NT2/D1 (cell line): ENCODE measurements around the gene APOBR.
"Not testable (repeated sequence)": the region's sequence is repeated elsewhere in the genome, so short reads cannot be mapped to it uniquely, and the experiment has no call there.

Experiments
- DNase-seq: peaks from one replicate; pipeline ENCODE4 v3.0.0-alpha.2; 2011; ENCODE audit warnings: low read depth, low spot score
- H3K27me3 ChIP-seq: 2 replicates; pipeline ENCODE4 v1.6.0; 2011; ENCODE audit warnings: mild to moderate bottlenecking; ENCODE audit not compliant: insufficient read length, insufficient read depth
- H3K36me3 ChIP-seq: 2 replicates; pipeline ENCODE4 v1.6.1; 2011; ENCODE audit warnings: mild to moderate bottlenecking, low read length, mixed read lengths; ENCODE audit not compliant: insufficient read depth, insufficient read length
- H3K4me1 ChIP-seq: 2 replicates; pipeline ENCODE4 v1.5.1; 2011; ENCODE audit not compliant: insufficient read depth, insufficient read length
- H3K4me3 ChIP-seq: 2 replicates; pipeline ENCODE4 v1.5.1; 2011; ENCODE audit warnings: low read depth; ENCODE audit not compliant: insufficient read length
- H3K9ac ChIP-seq: 2 replicates; pipeline ENCODE4 v1.6.0; 2011; ENCODE audit warnings: low read depth; ENCODE audit not compliant: insufficient read length
- H3K9me3 ChIP-seq: 2 replicates; pipeline ENCODE4 v1.5.1; 2011; ENCODE audit warnings: mild to moderate bottlenecking, low read length; ENCODE audit not compliant: insufficient read depth
- SUZ12 ChIP-seq: IDR thresholded peaks from 2 replicates; pipeline ENCODE4 v1.6.1; 2011; ENCODE audit not compliant: insufficient read length, insufficient read depth; ENCODE audit errors: extremely low read depth
- YY1 ChIP-seq: IDR thresholded peaks from 2 replicates; pipeline ENCODE4 v1.6.1; 2011; ENCODE audit not compliant: insufficient read length, insufficient read depth
- ZNF274 ChIP-seq: IDR thresholded peaks from 2 replicates; pipeline ENCODE4 v1.6.1; 2011; ENCODE audit warnings: mild to moderate bottlenecking, low read depth, low read length

APOBR gene, protein sequence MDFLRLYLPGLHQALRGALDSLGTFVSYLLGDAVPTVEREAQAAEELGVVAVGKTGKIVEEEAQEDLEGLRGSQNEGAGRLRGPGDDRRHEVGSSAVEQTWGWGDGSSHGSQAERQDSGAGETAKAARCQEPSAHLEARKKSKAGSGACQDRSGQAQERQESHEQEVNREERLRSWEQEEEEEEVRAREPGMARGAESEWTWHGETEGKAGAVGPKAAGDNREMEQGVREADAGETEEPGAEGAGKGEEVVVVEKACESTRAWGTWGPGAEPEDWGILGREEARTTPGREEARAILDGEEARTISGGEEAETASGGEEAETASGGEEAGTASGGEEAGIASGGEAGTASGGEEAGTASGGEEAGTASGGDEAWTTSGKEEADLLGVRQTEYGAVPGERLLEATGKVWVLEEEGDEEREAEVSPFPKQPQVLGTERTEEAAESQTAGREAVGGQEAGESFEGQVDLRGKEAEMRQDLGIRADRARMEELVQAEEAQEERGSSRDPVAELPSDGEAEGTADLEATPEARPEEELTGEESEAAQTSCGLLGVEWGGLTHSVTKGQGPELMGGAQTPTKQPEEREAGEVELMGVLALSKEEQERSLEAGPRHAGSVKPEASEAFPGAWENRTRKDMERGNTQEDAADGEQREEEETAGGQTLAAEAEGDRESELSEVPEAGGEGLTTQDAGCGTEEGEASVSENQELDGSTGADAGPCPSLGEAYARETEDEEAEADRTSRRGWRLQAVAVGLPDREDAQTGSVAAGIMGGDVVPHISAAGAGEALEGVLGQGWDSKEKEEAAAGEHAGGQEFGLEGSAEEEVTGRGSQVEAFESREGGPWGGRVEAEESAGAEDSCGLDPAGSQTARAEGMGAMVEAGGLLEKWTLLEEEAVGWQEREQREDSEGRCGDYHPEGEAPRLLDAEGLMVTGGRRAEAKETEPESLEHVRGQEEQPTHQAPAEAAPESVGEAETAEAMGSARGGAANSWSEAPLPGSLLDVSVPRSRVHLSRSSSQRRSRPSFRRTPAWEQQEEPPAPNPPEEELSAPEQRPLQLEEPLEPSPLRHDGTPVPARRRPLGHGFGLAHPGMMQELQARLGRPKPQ

DNA sequence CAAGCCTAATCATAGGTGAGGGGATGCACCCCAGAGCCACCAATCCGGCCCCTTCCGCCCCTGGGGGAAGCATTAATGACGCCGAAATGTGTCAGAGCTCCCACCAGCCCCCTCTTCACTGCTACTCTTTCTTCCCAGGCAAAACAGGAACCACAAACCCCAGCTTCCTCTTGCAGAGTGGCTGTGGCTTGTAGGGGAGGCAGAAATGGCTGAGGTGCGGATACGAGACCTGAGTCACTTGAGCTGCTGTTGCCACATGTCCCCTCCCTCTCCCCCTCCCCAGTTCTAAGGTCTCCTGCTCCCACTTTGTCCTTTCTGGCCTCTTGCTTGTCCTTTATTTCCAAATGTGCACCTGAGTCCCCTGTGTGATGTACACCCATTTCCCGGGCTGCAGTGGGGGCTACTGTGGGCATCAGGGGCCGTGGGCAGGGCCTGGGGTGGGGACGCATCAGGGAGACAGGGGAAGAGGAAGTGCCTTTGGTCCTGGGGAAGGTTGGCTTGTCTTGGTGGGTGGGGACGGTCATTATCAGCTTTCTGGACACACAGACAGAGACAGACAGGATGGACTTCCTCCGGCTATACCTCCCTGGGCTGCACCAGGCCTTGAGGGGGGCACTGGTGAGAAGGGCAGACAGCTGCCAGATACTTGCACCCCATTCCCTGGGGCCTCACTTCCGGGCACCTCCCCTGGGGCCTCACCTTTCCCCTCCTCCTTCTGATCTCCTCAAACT, at the start of gene APOBR:
Gene APOBR, plus strand, starts transcription at position 523 of the 731 bp plus-strand sequence. Its CDS starts 39 bp downstream, at position 562.
- no peaks in the 10 kb centered on the region for H3K4me1 ChIP-seq
- H3K36me3 ChIP-seq = peaks cover 2% of the 10 kb centered on the region
- no peak for TF ChIP-seq ZNF274
- TF ChIP-seq SUZ12 = no peak
- no peak for TF ChIP-seq YY1
- H3K9me3 ChIP-seq = no peaks in the 10 kb centered on the region
- no peak within 1 kb of the TSS for H3K9ac ChIP-seq
- DNase-seq = no peak
- H3K4me3 ChIP-seq = no peak within 1 kb of the TSS
- H3K27me3 ChIP-seq = no peaks in the 10 kb centered on the region

DNA sequence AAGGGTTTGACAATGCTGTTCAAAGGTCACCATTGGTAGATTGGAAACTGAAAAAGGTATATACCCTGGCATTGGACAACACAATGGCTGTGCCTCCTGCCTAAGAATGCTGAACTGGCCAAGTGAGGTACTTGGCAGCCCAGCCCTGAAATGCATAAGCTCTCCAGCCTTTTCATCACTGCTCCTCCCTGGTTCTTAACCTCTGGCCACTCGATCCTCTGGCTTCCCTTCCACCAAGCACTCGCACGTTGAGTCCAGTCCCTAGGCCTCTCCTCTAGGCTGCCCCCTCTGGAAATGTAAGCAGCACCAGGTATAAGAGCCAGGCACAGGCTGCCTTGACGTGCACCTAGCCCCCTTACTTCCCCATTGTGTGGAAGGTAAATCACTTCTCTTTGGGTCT, 48.1 kb upstream of the APOBR start:
- DNase-seq, H3K4me3 ChIP-seq, H3K4me1 ChIP-seq, H3K9ac ChIP-seq, H3K9me3 ChIP-seq, H3K27me3 ChIP-seq, H3K36me3 ChIP-seq: not testable (repeated sequence)

DNA sequence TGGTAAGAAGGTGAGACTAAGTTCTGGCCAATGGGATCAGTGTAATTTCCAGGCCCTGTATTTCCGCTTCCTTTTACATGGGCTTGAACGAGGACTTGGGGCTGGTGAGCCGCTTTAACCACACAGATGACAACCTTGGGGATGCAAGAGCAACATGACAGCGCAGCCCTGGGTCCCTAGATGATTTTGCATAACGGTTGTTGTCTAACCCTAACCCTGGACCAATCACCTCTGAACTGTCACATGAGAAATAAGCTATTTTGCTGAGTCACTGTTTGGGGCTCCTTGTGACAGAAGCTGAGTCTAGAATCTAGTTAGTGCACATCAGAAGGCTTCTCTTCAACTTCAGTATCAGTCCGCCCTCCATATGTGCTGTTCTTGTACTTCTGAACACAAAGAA, 47.4 kb upstream of the APOBR start:
- not testable (repeated sequence) for H3K9me3 ChIP-seq, H3K9ac ChIP-seq, DNase-seq, H3K36me3 ChIP-seq, H3K4me3 ChIP-seq, H3K27me3 ChIP-seq, H3K4me1 ChIP-seq

DNA sequence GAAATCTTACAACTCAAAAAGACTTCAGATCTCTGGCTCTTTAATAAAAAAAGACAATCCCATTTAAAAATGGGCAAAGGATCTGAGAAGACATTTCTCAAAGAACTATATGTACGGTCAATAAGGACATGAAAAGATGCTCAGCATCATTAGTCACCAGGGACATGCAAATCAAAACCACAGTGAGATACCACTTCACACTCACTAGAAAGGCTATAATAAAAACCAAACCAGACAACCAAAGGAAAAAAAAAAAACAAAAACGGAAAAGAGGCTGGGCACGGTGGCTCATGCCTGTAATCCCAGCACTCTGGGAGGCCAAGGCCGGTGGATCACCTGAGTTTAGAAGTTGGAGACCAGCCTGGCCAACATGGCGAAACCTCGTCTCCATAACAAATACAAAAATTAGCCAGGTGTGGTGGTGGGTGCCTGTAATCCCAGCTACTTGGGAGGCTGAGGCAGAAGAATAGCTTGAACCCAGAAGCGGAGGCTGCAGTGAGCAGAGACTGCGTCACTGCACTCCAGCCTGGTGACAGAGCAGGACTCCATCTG, 20.7 kb upstream of the APOBR start:
- no peak overlapping the region for H3K9ac ChIP-seq
- no peaks in the 10 kb centered on the region for H3K4me1 ChIP-seq
- no peak overlapping the region for H3K4me3 ChIP-seq
- no peak for DNase-seq
- H3K9me3 ChIP-seq = no peaks in the 10 kb centered on the region
- TF ChIP-seq ZNF274 (no peak), YY1 (no peak), SUZ12 (no peak)
- no peaks in the 10 kb centered on the region for H3K27me3 ChIP-seq
- peaks cover 16% of the 10 kb centered on the region for H3K36me3 ChIP-seq

DNA sequence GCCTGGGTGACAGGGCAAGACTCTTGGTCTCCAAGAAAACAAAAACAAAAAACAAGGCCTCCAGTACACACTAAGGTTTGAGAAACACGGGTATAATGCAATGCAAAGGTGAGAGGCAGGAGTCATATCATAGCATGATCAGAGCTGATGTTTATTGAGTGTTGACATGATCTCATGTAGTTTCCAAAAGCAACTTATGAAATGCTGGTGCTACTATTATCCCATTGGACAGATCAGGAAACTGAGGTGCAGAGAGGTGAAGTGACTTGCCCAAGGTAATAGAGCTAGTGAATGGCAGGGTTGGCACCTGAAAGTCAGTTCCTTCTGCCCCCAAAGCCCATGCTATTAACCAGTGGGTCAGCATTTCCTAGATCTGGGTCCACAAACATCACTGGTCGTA, 19.2 kb upstream of the APOBR start:
- H3K9ac ChIP-seq = no peak overlapping the region
- H3K4me1 ChIP-seq = no peaks in the 10 kb centered on the region
- DNase-seq = no peak
- TF ChIP-seq YY1 = no peak
- no peaks in the 10 kb centered on the region for H3K27me3 ChIP-seq
- H3K36me3 ChIP-seq = peaks cover 26% of the 10 kb centered on the region
- no peak overlapping the region for H3K4me3 ChIP-seq
- no peaks in the 10 kb centered on the region for H3K9me3 ChIP-seq

DNA sequence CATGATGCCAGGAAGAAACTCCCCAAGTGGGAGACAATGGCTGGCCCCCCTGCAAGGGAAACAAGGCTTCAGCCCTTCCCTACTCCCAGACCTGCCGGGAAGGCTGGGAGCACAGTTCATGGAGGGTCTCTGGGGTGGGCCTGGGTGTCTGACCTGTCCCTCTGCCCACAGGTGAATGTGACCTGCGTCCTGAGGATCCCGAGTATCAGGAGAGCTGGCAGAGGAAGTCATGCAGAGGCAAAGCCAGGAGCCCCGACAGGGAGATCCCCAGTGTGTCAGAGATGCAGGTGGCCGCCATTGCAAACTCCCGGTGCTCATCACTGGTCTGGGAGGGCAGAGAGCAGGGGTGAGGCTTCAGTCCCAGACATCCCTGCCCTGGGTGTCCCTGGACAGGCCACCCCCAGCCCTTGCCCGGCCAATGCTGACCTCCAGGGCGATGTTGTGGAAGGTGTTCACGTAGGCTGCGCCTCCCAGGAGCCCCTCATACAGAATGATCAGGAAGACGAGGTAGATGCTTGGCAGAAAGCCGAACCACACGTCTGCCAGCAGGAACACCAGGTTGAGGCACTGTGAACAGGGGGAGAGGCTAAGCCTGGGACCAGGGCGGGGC, 17.0 kb upstream of the APOBR start:
- H3K9ac ChIP-seq = no peak overlapping the region
- peaks cover 37% of the 10 kb centered on the region for H3K36me3 ChIP-seq
- DNase-seq = no peak
- H3K9me3 ChIP-seq = no peaks in the 10 kb centered on the region
- no peaks in the 10 kb centered on the region for H3K4me1 ChIP-seq
- no peaks in the 10 kb centered on the region for H3K27me3 ChIP-seq
- TF ChIP-seq SUZ12 = no peak
- TF ChIP-seq YY1 = no peak
- no peak for TF ChIP-seq ZNF274
- H3K4me3 ChIP-seq = no peak overlapping the region
